ENCODE measurements around the gene ETFB. TPM values are rescaled to one million over a fixed set of nuclear protein-coding genes. Genes with fewer than 3 reads are reported as not detected.

The ETFB gene
- total RNA-seq, 4 donors from 2014 or later = 125 to 305 (median 154) TPM

DNA sequence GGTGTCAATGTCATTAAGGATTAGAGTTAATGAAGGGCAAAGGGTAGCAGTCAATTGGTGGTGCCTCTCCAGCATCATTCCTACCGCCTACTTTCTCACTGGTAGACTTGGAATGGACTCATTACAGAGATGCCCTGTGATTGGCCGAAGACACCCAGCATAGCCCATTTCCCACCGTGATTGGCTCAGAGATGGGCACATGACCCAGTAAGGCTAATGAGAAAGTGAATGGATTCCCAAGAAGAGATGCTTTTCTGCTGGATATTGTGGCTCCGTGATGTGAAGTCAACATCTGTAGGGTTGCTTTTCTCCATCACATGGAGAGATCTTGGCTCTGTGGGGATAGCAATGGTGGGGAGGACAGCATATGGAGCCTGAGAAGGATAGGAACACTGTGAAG is 35.8 kb downstream of the ETFB start:
- H3K27ac ChIP-seq = no peak overlapping the region
- H3K36me3 ChIP-seq = no peaks in the 10 kb centered on the region
- no peak for TF ChIP-seq POLR2A (IDR thresholded peaks at IDR 0.05)
- TF ChIP-seq, protein P1, sequence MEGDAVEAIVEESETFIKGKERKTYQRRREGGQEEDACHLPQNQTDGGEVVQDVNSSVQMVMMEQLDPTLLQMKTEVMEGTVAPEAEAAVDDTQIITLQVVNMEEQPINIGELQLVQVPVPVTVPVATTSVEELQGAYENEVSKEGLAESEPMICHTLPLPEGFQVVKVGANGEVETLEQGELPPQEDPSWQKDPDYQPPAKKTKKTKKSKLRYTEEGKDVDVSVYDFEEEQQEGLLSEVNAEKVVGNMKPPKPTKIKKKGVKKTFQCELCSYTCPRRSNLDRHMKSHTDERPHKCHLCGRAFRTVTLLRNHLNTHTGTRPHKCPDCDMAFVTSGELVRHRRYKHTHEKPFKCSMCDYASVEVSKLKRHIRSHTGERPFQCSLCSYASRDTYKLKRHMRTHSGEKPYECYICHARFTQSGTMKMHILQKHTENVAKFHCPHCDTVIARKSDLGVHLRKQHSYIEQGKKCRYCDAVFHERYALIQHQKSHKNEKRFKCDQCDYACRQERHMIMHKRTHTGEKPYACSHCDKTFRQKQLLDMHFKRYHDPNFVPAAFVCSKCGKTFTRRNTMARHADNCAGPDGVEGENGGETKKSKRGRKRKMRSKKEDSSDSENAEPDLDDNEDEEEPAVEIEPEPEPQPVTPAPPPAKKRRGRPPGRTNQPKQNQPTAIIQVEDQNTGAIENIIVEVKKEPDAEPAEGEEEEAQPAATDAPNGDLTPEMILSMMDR (IDR thresholded peaks at IDR 0.05) = no peak
- H3K27me3 ChIP-seq = peaks cover 0 to 11% of the 10 kb centered on the region in 2 donors
- no peak overlapping the region for H3K4me3 ChIP-seq
- H3K9me3 ChIP-seq = peaks cover 0 to 3% (median 0%) of the 10 kb centered on the region in 4 donors
- peaks cover 0 to 11% (median 2%) of the 10 kb centered on the region in 4 donors for H3K4me1 ChIP-seq
- no peak for DNase-seq

DNA sequence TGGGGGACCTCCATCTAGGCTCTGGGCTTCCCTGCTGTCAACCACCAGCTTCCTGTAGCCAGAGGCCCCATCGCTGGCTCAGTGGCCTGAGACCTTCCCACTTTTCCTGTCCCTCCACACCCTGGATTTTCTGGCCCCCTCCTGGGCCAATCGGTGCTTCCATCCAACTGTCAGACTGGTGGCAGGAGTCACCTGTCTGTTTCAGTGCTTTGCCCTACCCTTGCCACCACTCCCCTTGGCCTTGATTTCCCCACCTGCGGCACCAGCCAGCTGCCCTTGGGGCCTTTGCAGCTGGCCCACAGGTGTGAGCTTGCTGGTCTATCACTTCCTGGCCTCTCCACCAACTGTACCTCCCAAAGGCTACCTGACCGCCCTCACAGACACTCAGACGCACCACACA is 36.8 kb downstream of the ETFB start:
- H3K9me3 ChIP-seq = peaks cover 0 to 3% (median 0%) of the 10 kb centered on the region in 4 donors
- H3K36me3 ChIP-seq = no peaks in the 10 kb centered on the region
- H3K4me3 ChIP-seq = no peak overlapping the region
- no peak overlapping the region for H3K27ac ChIP-seq
- TF ChIP-seq, protein P1 (IDR thresholded peaks at IDR 0.05) = no peak
- TF ChIP-seq POLR2A (IDR thresholded peaks at IDR 0.05) = no peak
- peaks cover 0 to 11% (median 2%) of the 10 kb centered on the region in 4 donors for H3K4me1 ChIP-seq
- no peak for DNase-seq
- H3K27me3 ChIP-seq = peaks cover 0 to 11% of the 10 kb centered on the region in 2 donors

DNA sequence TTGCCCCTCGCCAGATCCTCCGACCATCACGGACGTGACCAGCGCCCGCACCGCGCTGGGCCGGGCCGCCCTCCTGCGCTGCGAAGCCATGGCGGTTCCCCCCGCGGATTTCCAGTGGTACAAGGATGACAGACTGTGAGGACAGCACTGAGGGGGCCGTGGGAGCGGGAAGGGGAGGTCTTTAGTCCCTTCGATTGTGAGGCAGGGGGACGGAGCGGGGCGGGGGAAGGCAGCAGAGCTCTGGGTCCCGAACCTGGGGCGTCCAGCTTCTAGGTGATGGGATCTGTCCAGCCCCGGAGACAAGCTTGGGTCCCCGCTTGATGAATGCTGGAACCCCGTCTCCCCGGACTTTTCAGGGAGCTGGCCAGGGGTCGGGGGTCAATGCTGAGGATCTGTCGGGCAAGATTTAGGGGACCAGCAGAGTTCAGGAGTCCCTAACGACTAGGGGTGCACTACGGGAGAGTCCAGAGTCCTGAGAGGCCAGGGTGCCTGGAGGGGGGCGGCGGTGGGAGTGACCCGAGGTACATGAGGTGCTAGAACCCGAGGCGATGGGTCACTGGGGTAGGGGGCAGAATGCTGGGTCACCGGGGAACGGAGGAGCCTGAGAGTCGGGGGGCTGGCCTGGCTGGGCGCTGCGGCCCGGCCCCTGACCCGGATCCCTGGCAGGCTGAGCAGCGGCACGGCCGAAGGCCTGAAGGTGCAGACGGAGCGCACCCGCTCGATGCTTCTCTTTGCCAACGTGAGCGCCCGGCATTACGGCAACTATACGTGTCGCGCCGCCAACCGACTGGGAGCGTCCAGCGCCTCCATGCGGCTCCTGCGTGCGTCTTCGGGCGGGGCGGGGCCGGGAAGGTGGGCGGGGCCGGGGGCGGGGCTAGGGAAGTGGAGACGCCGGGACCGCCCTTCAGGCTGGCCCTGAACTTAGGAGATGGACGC is 38.9 kb downstream of the ETFB start:
- Histone ChIP-seq H3K27me3 (peaks cover 0 to 11% of the 10 kb centered on the region in 2 donors), H3K27ac (no peak overlapping the region), H3K4me1 (peaks cover 0 to 11% (median 2%) of the 10 kb centered on the region in 4 donors), H3K9me3 (peaks cover 0 to 2% (median 0%) of the 10 kb centered on the region in 4 donors), H3K4me3 (peak overlapping the region in 3 of 4 donors; percentile 13 to 30 (median 27)), H3K36me3 (no peaks in the 10 kb centered on the region)
- DNase-seq = peak in 2 of 3 donors; percentile 57 to 64
- TF ChIP-seq POLR2A (IDR thresholded peaks at IDR 0.05) = no peak
- TF ChIP-seq, protein P1 (IDR thresholded peaks at IDR 0.05) = no peak

- H3K36me3 ChIP-seq = no peaks in the 10 kb centered on the region
- H3K27ac ChIP-seq = no peak overlapping the region
- no peaks in the 10 kb centered on the region for H3K9me3 ChIP-seq
- peaks cover 0 to 11% of the 10 kb centered on the region in 2 donors for H3K27me3 ChIP-seq
- DNase-seq = no peak
- peaks cover 0 to 11% (median 2%) of the 10 kb centered on the region in 4 donors for H3K4me1 ChIP-seq
- H3K4me3 ChIP-seq = no peak overlapping the region
- no peak for TF ChIP-seq POLR2A (IDR thresholded peaks at IDR 0.05)
- TF ChIP-seq, protein P1 (IDR thresholded peaks at IDR 0.05) = no peak
Observed at GRCh38 chr19:51326216-51327065, 39.7 kb downstream of the ETFB start.

DNA sequence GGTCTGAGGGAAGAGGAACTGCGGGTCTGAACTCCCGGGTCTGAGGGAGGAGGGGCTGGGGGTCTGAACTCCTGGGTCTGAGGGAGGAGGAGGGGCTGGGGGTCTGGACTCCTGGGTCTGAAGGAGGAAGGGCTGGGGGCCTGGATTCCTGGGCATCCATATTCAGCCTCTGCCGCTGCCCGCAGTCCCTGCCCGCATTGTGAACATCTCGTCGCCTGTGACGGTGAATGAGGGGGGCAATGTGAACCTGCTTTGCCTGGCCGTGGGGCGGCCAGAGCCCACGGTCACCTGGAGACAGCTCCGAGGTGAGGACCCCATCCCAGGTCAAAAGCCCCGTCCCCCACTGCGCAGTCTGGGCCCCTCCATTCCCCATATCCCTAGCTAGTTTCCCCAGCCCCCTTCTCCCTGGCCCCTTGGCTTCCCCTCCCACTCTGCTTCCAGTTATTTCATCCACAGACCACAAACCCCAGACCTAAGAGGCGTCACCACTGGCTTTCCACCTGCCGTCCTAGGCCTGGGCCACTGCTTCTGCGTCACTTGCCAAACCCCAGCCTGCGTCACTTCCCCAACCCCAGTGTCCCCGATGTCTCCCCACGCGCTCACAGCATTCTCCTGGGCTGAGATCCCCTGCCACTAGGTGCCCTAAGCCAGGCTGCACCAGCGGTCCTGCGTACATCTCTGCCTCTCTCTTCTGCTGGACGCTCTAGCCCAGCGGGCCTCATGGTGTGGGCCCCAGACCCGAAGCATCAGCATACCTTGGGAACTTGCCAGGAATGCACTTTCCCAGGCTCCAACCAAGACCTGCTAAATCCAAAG is 40.8 kb downstream of the ETFB start:
- Histone ChIP-seq H3K27ac (no peak overlapping the region), H3K9me3 (no peaks in the 10 kb centered on the region), H3K36me3 (no peaks in the 10 kb centered on the region), H3K27me3 (peaks cover 0 to 11% of the 10 kb centered on the region in 2 donors), H3K4me3 (no peak overlapping the region), H3K4me1 (peaks cover 0 to 11% (median 2%) of the 10 kb centered on the region in 4 donors)
- DNase-seq = no peak
- TF ChIP-seq, protein P1 (IDR thresholded peaks at IDR 0.05) = no peak
- no peak for TF ChIP-seq POLR2A (IDR thresholded peaks at IDR 0.05)
